AG10803 (cell line): Measurements from ENCODE around the gene MZT2A.
"Not testable (repeated sequence)": the region's sequence is repeated elsewhere in the genome, so short reads cannot be mapped to it uniquely, and the experiment has no call there.

Experiments used
- DNase-seq: peaks from one replicate; pipeline ENCODE4 v3.0.0; 2010; ENCODE audit warnings: low read depth
- H3K4me3 ChIP-seq: 2 replicates; pipeline ENCODE4 v1.5.1; 2011; ENCODE audit warnings: mild to moderate bottlenecking, low read length, control low read depth
- TF ChIP-seq, protein P1 (sequence below): conservative IDR thresholded peaks from 2 replicates; pipeline ENCODE4 v1.5.1; 2011; ENCODE audit warnings: mild to moderate bottlenecking, low read length, control low read depth, inconsistent platforms

Gene MZT2A

GRCh38 chr2:131525256-131525655 is 33.1 kb upstream of the MZT2A start:
- not testable (repeated sequence) for H3K4me3 ChIP-seq, DNase-seq

DNA sequence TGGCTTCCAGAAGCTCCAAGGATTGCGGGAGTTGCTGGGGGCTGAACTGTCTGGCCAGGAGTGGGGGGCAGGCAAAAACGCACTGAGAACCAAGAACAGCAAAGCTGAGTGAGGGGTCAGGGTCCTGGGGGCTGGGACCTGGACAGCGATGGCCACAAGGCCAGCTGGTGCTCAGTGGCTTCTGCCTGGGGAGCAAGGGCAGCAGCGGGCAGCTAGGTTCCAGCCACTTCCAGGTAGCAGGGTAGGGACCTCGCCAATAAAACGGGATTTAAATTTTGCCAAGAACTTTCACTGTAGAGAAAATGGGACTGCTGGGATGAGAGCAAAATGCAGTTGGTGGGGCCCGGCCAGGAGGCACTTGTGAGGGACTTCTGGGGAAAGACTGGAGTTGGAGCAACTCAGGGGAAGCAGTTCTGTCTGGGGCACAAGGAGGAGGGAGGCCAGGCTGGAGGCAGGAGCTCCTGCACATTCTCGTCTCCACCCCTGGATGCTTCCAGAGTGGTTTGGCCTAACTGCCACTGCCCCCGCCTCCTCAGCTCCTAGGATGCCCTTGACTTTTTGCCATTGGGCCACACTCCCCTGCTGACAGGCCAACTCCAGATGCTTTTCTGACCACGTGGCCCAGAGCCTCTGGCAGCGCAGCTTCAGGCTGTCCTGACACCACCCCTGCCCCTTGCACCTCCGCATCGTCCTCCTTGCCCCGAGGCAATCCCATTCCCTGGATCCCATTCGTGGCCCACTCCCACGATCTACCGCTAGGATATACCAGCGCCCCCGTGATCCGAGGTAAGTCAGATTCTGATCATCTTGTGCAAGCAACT is 30.0 kb upstream of the MZT2A start:
- H3K4me3 ChIP-seq: no peak overlapping the region
- peak; percentile 10 for DNase-seq
- TF ChIP-seq, protein P1, sequence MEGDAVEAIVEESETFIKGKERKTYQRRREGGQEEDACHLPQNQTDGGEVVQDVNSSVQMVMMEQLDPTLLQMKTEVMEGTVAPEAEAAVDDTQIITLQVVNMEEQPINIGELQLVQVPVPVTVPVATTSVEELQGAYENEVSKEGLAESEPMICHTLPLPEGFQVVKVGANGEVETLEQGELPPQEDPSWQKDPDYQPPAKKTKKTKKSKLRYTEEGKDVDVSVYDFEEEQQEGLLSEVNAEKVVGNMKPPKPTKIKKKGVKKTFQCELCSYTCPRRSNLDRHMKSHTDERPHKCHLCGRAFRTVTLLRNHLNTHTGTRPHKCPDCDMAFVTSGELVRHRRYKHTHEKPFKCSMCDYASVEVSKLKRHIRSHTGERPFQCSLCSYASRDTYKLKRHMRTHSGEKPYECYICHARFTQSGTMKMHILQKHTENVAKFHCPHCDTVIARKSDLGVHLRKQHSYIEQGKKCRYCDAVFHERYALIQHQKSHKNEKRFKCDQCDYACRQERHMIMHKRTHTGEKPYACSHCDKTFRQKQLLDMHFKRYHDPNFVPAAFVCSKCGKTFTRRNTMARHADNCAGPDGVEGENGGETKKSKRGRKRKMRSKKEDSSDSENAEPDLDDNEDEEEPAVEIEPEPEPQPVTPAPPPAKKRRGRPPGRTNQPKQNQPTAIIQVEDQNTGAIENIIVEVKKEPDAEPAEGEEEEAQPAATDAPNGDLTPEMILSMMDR: no peak

DNA sequence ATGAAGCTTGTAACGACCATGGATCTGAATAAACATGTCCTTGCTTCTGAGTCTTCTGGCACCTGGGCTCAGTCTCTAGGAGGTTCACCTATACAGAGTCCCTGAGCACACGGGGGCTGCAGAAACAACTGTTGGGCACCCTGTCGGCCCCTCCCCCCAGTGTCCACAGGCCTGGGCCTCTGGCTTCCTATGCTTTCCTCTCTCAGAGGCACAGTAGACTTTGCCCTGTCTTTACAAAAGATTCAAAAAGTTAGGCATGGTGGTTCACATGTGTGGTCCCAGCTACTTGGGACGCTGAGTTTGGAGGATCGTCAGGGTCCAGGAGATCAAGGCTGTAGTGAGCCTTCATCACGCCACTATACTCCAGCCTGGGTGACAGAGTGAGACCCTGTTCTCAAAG is 29.3 kb upstream of the MZT2A start:
- H3K4me3 ChIP-seq: not testable (repeated sequence)

GRCh38 chr2:131520526-131520925 is 28.3 kb upstream of the MZT2A start:
- TF ChIP-seq, protein P1: no peak
- no peak for DNase-seq
- H3K4me3 ChIP-seq: no peak overlapping the region

More for the DNA sequence above, 29.3 kb upstream of the MZT2A start:
- not testable (repeated sequence) for DNase-seq

- not testable (repeated sequence) for H3K4me3 ChIP-seq, DNase-seq
These were observed 27.8 kb upstream of the MZT2A start for GRCh38 chr2:131519871-131520470.

GRCh38 chr2:131519466-131519865 is 27.3 kb upstream of the MZT2A start:
- TF ChIP-seq, protein P1: no peak
- H3K4me3 ChIP-seq: no peak overlapping the region
- no peak for DNase-seq

DNA sequence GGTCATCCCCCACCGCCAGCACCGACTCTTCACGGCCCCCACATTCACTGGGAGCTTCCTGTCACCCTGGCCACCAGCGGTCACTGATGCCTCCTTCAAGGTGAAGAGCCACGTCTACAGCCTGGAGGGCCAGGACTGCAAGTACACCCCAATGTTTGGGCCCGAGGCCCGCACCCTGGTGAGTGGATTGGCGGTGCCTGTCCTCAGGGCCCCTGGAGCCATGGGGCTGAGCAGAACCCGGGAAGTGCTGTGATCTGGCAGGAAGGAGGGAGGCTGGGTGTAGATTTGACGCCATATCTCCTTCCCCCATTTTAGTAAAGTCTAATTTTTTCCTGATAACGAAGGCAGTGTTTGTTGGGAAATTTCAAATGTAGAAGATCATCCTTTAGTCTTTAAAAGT is 26.3 kb upstream of the MZT2A start:
- not testable (repeated sequence) for H3K4me3 ChIP-seq, DNase-seq

- H3K4me3 ChIP-seq, DNase-seq: not testable (repeated sequence)
These were observed 25.7 kb upstream of the MZT2A start for GRCh38 chr2:131517856-131518255.

- TF ChIP-seq, protein P1: no peak
- no peak overlapping the region for H3K4me3 ChIP-seq
- no peak for DNase-seq
These were observed 25.1 kb upstream of the MZT2A start for GRCh38 chr2:131517106-131517831.
